Liver (tissue), 9 donors: ENCODE data around the gene TK1. TPM values are rescaled to one million over a fixed set of nuclear protein-coding genes. Genes with fewer than 3 reads are reported as not detected.
"Not testable (repeated sequence)": the region's sequence is repeated elsewhere in the genome, so short reads cannot be mapped to it uniquely, and the experiment has no call there.

Experiments used
- DNase-seq: peaks from one replicate; pipeline ENCODE4 v3.0.0-alpha.2; 2017; ENCODE audit warnings: low spot score
- H3K27ac ChIP-seq, 2 donors: one replicate each; pipeline ENCODE4 v1.7.0; 2013; ENCODE audit warnings: inconsistent platforms in 2 of 2, low read length in 2 of 2, control low read depth in 1 of 2, low read depth in 1 of 2, mild to moderate bottlenecking in 1 of 2
- H3K27me3 ChIP-seq, 4 donors: one replicate each; pipeline versions ENCODE4 v1.6.1 to v1.7.0; 2013; ENCODE audit warnings: low read length in 3 of 4, inconsistent platforms in 1 of 4, mild to moderate bottlenecking in 1 of 4, moderate library complexity in 1 of 4; ENCODE audit not compliant: control insufficient read depth in 4 of 4, insufficient read depth in 4 of 4
- H3K36me3 ChIP-seq, 4 donors: one replicate each; pipeline versions ENCODE4 v1.6.1 to v1.7.0; 2013; ENCODE audit warnings: low read length in 3 of 4, mild to moderate bottlenecking in 3 of 4, low read depth in 1 of 4, moderate library complexity in 1 of 4; ENCODE audit not compliant: control insufficient read depth in 4 of 4, insufficient read depth in 3 of 4
- H3K4me1 ChIP-seq, 4 donors: one replicate each; pipeline versions ENCODE4 v1.6.1 to v1.7.0; 2013; ENCODE audit warnings: low read length in 3 of 4, mild to moderate bottlenecking in 3 of 4, moderate library complexity in 1 of 4; ENCODE audit not compliant: control insufficient read depth in 4 of 4, insufficient read depth in 4 of 4
- H3K4me3 ChIP-seq, 3 donors: one replicate each; pipeline versions ENCODE4 v1.6.1 to v1.7.0; 2013; ENCODE audit warnings: low read length in 3 of 3, control low read depth in 1 of 3, low read depth in 1 of 3, mild to moderate bottlenecking in 1 of 3
- H3K9ac ChIP-seq, 2 donors: one replicate each; pipeline ENCODE4 v1.7.0; 2013; ENCODE audit warnings: low read length in 2 of 2, mild to moderate bottlenecking in 2 of 2, moderate library complexity in 2 of 2, control low read depth in 1 of 2, low read depth in 1 of 2
- H3K9me3 ChIP-seq, 4 donors: one replicate each; pipeline versions ENCODE4 v1.6.1 to v1.7.0; 2013; ENCODE audit warnings: low read length in 3 of 4; ENCODE audit not compliant: control insufficient read depth in 4 of 4
- ATF3 ChIP-seq: IDR thresholded peaks from 2 replicates; pipeline ENCODE4 v1.6.1; 2016; ENCODE audit warnings: antibody characterized with exemption
- CTCF ChIP-seq: fragments of 150-350 bp; IDR thresholded peaks from 2 replicates; pipeline ENCODE4 v1.5.1; 2017; ENCODE audit warnings: improper control_type of control experiment, low read depth, low read length; ENCODE audit not compliant: missing input control
- EGR1 ChIP-seq, 2 donors: IDR thresholded peaks; 2 replicates each; pipeline ENCODE4 v1.6.1; 2016 to 2018; ENCODE audit warnings: antibody characterized with exemption in 2 of 2, low read depth in 2 of 2
- FOXA1 ChIP-seq: IDR thresholded peaks from 2 replicates; pipeline ENCODE4 v1.6.1; 2016; ENCODE audit warnings: antibody characterized with exemption
- FOXA2 ChIP-seq: IDR thresholded peaks from 2 replicates; pipeline ENCODE4 v1.6.1; 2016; ENCODE audit warnings: antibody characterized with exemption
- GABPA ChIP-seq, 2 donors: IDR thresholded peaks in 1 of 2; conservative IDR thresholded peaks in 1 of 2; 2 replicates each; pipeline ENCODE4 v1.6.1; 2016; ENCODE audit warnings: antibody characterized with exemption in 2 of 2, mild to moderate bottlenecking in 1 of 2, moderate library complexity in 1 of 2
- HNF4A ChIP-seq, 2 donors: conservative IDR thresholded peaks; 2 replicates each; pipeline ENCODE4 v1.6.1; 2016; ENCODE audit warnings: antibody characterized with exemption in 2 of 2, mild to moderate bottlenecking in 2 of 2
- HNF4G ChIP-seq: IDR thresholded peaks from 2 replicates; pipeline ENCODE4 v1.6.1; 2016; ENCODE audit warnings: antibody characterized with exemption
- MAX ChIP-seq: IDR thresholded peaks from 2 replicates; pipeline ENCODE4 v1.6.1; 2016; ENCODE audit warnings: antibody characterized with exemption
- NR2F2 ChIP-seq: IDR thresholded peaks from 2 replicates; pipeline ENCODE4 v1.6.1; 2016; ENCODE audit warnings: antibody characterized with exemption
- RAD21 ChIP-seq, 2 donors: IDR thresholded peaks; 2 replicates each; pipeline ENCODE4 v1.6.1; 2016; ENCODE audit warnings: antibody characterized with exemption in 2 of 2, mild to moderate bottlenecking in 2 of 2
- REST ChIP-seq: IDR thresholded peaks from 2 replicates; pipeline ENCODE4 v1.6.1; 2016; ENCODE audit warnings: antibody characterized with exemption, mild to moderate bottlenecking
- RXRA ChIP-seq, 2 donors: IDR thresholded peaks; 2 replicates each; pipeline ENCODE4 v1.6.1; 2017 to 2018; ENCODE audit warnings: antibody characterized with exemption in 2 of 2, mild to moderate bottlenecking in 1 of 2
- SP1 ChIP-seq: IDR thresholded peaks from 2 replicates; pipeline ENCODE4 v1.6.1; 2018; ENCODE audit warnings: antibody characterized with exemption, mild to moderate bottlenecking
- TAF1 ChIP-seq: conservative IDR thresholded peaks from 2 replicates; pipeline ENCODE4 v1.6.1; 2016; ENCODE audit warnings: antibody characterized with exemption, mild to moderate bottlenecking
- YY1 ChIP-seq: IDR thresholded peaks from 2 replicates; pipeline ENCODE4 v1.6.1; 2016; ENCODE audit warnings: antibody characterized with exemption, mild to moderate bottlenecking
- ZBTB33 ChIP-seq: IDR thresholded peaks from 2 replicates; pipeline ENCODE4 v1.6.1; 2016; ENCODE audit warnings: antibody characterized with exemption
- WGBS: extraction: QIAGEN DNeasy Blood & Tissue Kit; methylation state at CpG from one replicate; pipeline ENCODE4 v1.1.7; 2013; 5-methylcytosine and 5-hydroxymethylcytosine counted together
- polyA plus RNA-seq, 2 donors: library from polyadenylated mRNA; stranded (reverse) in 1 of 2; unstranded in 1 of 2; fragments of 200-250 nt in 1 of 2; fragments of >200 nt in 1 of 2; fragmentation: Nextera tagmentation in 1 of 2; extraction: Ambion mirVana in 1 of 2; gene quantifications; one replicate each; pipeline versions ENCODE4 v1.2.1 to v1.2.3, GENCODE V29; 2013 to 2015
- total RNA-seq, 2 donors: library from RNA; depleted of rRNA; stranded (reverse); fragments of >200 nt; gene quantifications; one replicate each; pipeline ENCODE4 v1.2.3, GENCODE V29; 2014
- donor health status: healthy.
- donor health status: healthy.
- donor health status: healthy.
- donor health status: healthy.
- donor health status: healthy.

Gene TK1
- total and polyA plus RNA-seq, 4 donors: 0.84 to 97.6 (median 10.1) TPM

- 27% methylated on average over 58 of the region's 58 CpGs for WGBS
- H3K9me3 ChIP-seq: no peaks in the 10 kb centered on the region
- no peaks in the 10 kb centered on the region for H3K36me3 ChIP-seq
- DNase-seq: peak; percentile 97
- no peak overlapping the region for H3K4me3 ChIP-seq
- H3K27me3 ChIP-seq: no peaks in the 10 kb centered on the region
- no peak overlapping the region for H3K27ac ChIP-seq
- H3K9ac ChIP-seq: no peak overlapping the region
- no peak for TF ChIP-seq ZBTB33
- TF ChIP-seq HNF4A (conservative IDR thresholded peaks at IDR 0.05): no peak
- TF ChIP-seq FOXA1: no peak
- peak; percentile 47 for TF ChIP-seq SP1
- H3K4me1 ChIP-seq: peaks cover 6 to 22% (median 15%) of the 10 kb centered on the region in 4 donors
Observed at GRCh38 chr17:78140169-78141051, 46.4 kb downstream of the TK1 start.

GRCh38 chr17:78139861-78140168 lies 47.0 kb downstream of the TK1 start:
- H3K4me1 ChIP-seq: peaks cover 6 to 16% (median 11%) of the 10 kb centered on the region in 4 donors
- H3K4me3 ChIP-seq, H3K27me3 ChIP-seq, H3K36me3 ChIP-seq, H3K9ac ChIP-seq, H3K27ac ChIP-seq, DNase-seq, H3K9me3 ChIP-seq: not testable (repeated sequence)
- WGBS: 89% methylated on average over 12 of the region's 12 CpGs

GRCh38 chr17:78138204-78139060 lies 48.4 kb downstream of the TK1 start:
- WGBS: 86% methylated on average over 17 of the region's 17 CpGs
- H3K27me3 ChIP-seq: no peaks in the 10 kb centered on the region
- H3K9ac ChIP-seq: no peak overlapping the region
- H3K36me3 ChIP-seq: no peaks in the 10 kb centered on the region
- no peak overlapping the region for H3K4me3 ChIP-seq
- DNase-seq: peak; percentile 35
- H3K9me3 ChIP-seq: no peaks in the 10 kb centered on the region
- peaks cover 0 to 8% (median 2%) of the 10 kb centered on the region in 4 donors for H3K4me1 ChIP-seq
- H3K27ac ChIP-seq: no peak overlapping the region
- TF ChIP-seq HNF4A (conservative IDR thresholded peaks at IDR 0.05) (no peak), RXRA (IDR thresholded peaks at IDR 0.05) (no peak), REST (no peak), GABPA (IDR thresholded peaks at IDR 0.05 in 1 of 2, conservative IDR thresholded peaks at IDR 0.05 in 1 of 2) (no peak), NR2F2 (no peak), ATF3 (no peak), YY1 (no peak), EGR1 (IDR thresholded peaks at IDR 0.05; ENCODE audit: low read depth in 2 of 2) (no peak), CTCF (no peak), HNF4G (no peak), FOXA2 (no peak), MAX (no peak), FOXA1 (no peak), RAD21 (IDR thresholded peaks at IDR 0.05) (no peak), TAF1 (no peak)
